Smooth muscle cell (in vitro differentiated cells): ENCODE measurements around the gene CTNND2. TPM values are rescaled to one million over a fixed set of nuclear protein-coding genes. Genes with fewer than 3 reads are reported as not detected.

Experiments used
- DNase-seq: peaks from one replicate; lab custom pipeline; 2025; ENCODE audit not compliant: unreplicated experiment; lab: John Stamatoyannopoulos, UW
- H2AFZ ChIP-seq: fragments of 200-600 bp; sonication (generic); 2 replicates; pipeline ENCODE4 v1.6.0; 2016; ENCODE audit warnings: antibody characterized with exemption, low read depth, mild to moderate bottlenecking
- H3F3A ChIP-seq: fragments of 200-600 bp; sonication (generic); 2 replicates; pipeline ENCODE4 v1.6.0; 2017; ENCODE audit warnings: antibody characterized with exemption, low read depth
- H3K27ac ChIP-seq: fragments of 200-600 bp; sonication (generic); 2 replicates; pipeline ENCODE4 v1.5.1; 2016; ENCODE audit warnings: low read depth, mild to moderate bottlenecking
- H3K27me3 ChIP-seq: fragments of 200-600 bp; sonication (generic); 2 replicates; pipeline ENCODE4 v1.6.1; 2016; ENCODE audit warnings: low read depth, mild to moderate bottlenecking
- H3K36me3 ChIP-seq: fragments of 200-600 bp; sonication (generic); 2 replicates; pipeline ENCODE4 v1.5.1; 2016; ENCODE audit warnings: low read depth
- H3K4me1 ChIP-seq: fragments of 200-600 bp; sonication (generic); 2 replicates; pipeline ENCODE4 v1.5.1; 2016; ENCODE audit warnings: low read depth
- H3K4me2 ChIP-seq: fragments of 200-600 bp; sonication (generic); 2 replicates; pipeline ENCODE4 v1.6.0; 2016; ENCODE audit warnings: mild to moderate bottlenecking
- H3K4me3 ChIP-seq: fragments of 200-600 bp; sonication (generic); 2 replicates; pipeline ENCODE4 v1.5.1; 2016; ENCODE audit warnings: mild to moderate bottlenecking
- H3K79me2 ChIP-seq: fragments of 200-600 bp; sonication (generic); 2 replicates; pipeline ENCODE4 v1.6.0; 2016; ENCODE audit warnings: low read depth, mild to moderate bottlenecking
- H3K9ac ChIP-seq: fragments of 200-600 bp; sonication (generic); 2 replicates; pipeline ENCODE4 v1.6.0; 2016; ENCODE audit warnings: low read depth
- H3K9me3 ChIP-seq: fragments of 200-600 bp; sonication (generic); replicated peaks from 2 replicates; pipeline ENCODE4 v1.5.1; 2016; ENCODE audit warnings: low read depth
- H4K20me1 ChIP-seq: fragments of 200-600 bp; sonication (generic); 2 replicates; pipeline ENCODE4 v1.6.0; 2016; ENCODE audit warnings: low read depth
- WGBS: methylation state at CpG from one replicate; pipeline ENCODE4 v1.1.7; 2016; ENCODE audit warnings: low lambda C conversion rate; 5-methylcytosine and 5-hydroxymethylcytosine counted together
- polyA plus RNA-seq: library from polyadenylated mRNA; unstranded; fragments of >200 nt; fragmentation: Nextera tagmentation; extraction: Ambion mirVana; gene quantifications from 2 replicates; pipeline ENCODE4 v1.2.1, GENCODE V29; 2016
- total RNA-seq: library from RNA; depleted of rRNA; stranded (reverse); fragments of >200 nt; gene quantifications from 2 replicates; pipeline ENCODE4 v1.2.3, GENCODE V29; 2014
- TF ChIP-seq, protein P1 (sequence below): fragments of 200-600 bp; sonication (generic); IDR thresholded peaks from 2 replicates; pipeline ENCODE4 v1.5.1; 2017; ENCODE audit warnings: borderline replicate concordance, mild to moderate bottlenecking, antibody characterized with exemption; ENCODE audit not compliant: insufficient read depth, poor library complexity, severe bottlenecking

The CTNND2 gene
- total and polyA plus RNA-seq, 2 experiments from 2014 or later, result 2.7 to 5.8 TPM

DNA sequence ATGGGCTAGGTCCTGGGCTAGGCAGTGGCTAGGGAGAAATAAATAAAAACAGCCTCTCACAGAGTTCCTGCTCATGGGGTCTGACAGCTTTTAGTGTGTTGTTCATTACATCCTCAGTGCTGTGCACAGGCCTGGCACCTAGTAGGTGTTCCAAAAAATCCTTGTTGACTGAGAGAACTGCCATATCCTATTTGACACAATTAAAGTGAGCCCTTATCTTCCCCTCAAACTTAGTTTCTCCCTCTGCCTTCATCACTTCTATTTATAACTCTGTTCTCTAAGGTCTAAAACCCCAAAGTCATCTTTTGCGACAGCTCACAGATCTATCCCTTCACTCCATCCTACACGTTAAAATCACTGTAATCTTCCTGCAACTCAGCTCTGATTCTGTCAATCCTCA, 594.1 kb downstream of the CTNND2 start:
- Histone ChIP-seq H3K27ac (no peak overlapping the region), H3K4me1 (no peaks in the 10 kb centered on the region), H3K27me3 (no peaks in the 10 kb centered on the region), H3K4me3 (no peak overlapping the region), H3K9me3 (no peaks in the 10 kb centered on the region), H3K4me2 (no peak overlapping the region), H3K79me2 (no peaks in the 10 kb centered on the region), H3F3A (no peaks in the 10 kb centered on the region), H3K9ac (no peak overlapping the region), H3K36me3 (no peaks in the 10 kb centered on the region), H2AFZ (no peak overlapping the region), H4K20me1 (no peaks in the 10 kb centered on the region)
- TF ChIP-seq, protein P1, sequence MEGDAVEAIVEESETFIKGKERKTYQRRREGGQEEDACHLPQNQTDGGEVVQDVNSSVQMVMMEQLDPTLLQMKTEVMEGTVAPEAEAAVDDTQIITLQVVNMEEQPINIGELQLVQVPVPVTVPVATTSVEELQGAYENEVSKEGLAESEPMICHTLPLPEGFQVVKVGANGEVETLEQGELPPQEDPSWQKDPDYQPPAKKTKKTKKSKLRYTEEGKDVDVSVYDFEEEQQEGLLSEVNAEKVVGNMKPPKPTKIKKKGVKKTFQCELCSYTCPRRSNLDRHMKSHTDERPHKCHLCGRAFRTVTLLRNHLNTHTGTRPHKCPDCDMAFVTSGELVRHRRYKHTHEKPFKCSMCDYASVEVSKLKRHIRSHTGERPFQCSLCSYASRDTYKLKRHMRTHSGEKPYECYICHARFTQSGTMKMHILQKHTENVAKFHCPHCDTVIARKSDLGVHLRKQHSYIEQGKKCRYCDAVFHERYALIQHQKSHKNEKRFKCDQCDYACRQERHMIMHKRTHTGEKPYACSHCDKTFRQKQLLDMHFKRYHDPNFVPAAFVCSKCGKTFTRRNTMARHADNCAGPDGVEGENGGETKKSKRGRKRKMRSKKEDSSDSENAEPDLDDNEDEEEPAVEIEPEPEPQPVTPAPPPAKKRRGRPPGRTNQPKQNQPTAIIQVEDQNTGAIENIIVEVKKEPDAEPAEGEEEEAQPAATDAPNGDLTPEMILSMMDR, result no peak
- 95% methylated on average over 2 of the region's 2 CpGs for WGBS
- no peak for DNase-seq

DNA sequence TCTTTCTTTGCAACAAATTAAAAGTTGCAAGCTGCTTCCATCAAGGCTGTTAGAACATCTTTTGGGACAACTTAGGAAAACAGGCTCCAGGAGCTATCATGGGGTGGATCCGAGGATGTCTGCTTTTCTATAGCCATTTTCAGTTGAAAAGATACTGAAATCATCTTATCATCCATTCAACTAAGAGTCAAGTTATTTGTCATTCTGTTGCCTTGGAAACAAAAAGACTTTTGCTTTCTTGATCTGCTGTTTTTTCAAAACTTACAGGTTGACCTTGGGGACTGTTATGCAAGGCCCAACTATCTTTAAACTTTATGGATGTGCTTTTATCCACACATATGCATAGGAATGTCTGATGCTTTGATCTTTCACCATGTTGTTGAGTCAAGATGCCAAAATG, 597.9 kb downstream of the CTNND2 start:
- Histone ChIP-seq H2AFZ (no peak overlapping the region), H3K4me2 (no peak overlapping the region), H3K79me2 (no peaks in the 10 kb centered on the region), H3F3A (no peaks in the 10 kb centered on the region), H4K20me1 (no peaks in the 10 kb centered on the region), H3K27ac (no peak overlapping the region), H3K9ac (no peak overlapping the region), H3K4me3 (no peak overlapping the region), H3K9me3 (no peaks in the 10 kb centered on the region), H3K4me1 (no peaks in the 10 kb centered on the region), H3K36me3 (no peaks in the 10 kb centered on the region), H3K27me3 (no peaks in the 10 kb centered on the region)
- 83% methylated on average over 1 of the region's 1 CpG for WGBS
- TF ChIP-seq, protein P1, result no peak
- DNase-seq, result no peak

DNA sequence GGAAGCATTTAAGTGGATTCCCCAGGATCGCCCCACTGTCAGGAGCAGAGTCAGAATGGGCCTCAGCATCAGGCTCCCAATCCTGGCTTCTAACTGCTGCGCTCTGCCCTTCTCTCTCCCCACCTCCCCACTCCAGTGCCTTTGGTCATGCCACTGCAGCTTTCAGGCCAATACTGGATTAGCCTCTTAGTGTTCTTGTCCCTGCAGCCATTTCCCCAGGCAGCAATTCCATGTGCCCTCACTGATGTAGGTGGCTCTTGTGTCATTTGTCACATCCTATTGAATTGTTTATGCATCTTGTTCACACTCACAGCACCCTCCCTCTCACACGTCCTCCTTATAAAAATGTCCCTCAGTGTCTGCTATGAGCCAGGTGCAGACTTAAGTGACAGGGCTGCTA, 599.0 kb downstream of the CTNND2 start:
- Histone ChIP-seq H3K79me2 (no peaks in the 10 kb centered on the region), H2AFZ (no peak overlapping the region), H3F3A (no peaks in the 10 kb centered on the region), H3K27me3 (no peaks in the 10 kb centered on the region), H3K4me2 (no peak overlapping the region), H3K4me1 (no peaks in the 10 kb centered on the region), H3K9ac (no peak overlapping the region), H3K36me3 (no peaks in the 10 kb centered on the region), H4K20me1 (no peaks in the 10 kb centered on the region), H3K27ac (no peak overlapping the region), H3K4me3 (no peak overlapping the region), H3K9me3 (no peaks in the 10 kb centered on the region)
- TF ChIP-seq, protein P1, result no peak
- 92% methylated on average over 3 of the region's 3 CpGs for WGBS
- no peak for DNase-seq

DNA sequence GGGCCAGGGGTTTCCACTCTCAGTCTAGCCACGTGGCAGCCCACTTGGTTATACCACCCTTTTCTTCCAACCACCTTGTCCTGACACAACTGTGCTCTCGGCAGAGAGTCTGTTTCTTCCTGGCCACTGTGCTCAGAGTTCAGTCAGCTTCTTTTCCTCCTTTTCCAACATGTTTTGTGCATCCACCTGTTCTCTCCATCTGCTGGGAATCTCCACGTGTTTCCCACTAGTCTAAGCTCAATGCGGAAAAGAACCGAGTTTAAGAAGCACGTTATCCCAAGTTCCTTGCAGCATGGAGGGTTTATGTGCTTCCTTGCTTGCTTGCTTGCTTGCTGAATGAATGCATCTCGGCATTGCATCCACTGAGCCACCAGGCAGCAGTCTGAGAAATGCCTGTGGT, 599.6 kb downstream of the CTNND2 start:
- Histone ChIP-seq H3K9me3 (no peaks in the 10 kb centered on the region), H4K20me1 (no peaks in the 10 kb centered on the region), H3K36me3 (no peaks in the 10 kb centered on the region), H3K79me2 (no peaks in the 10 kb centered on the region), H3K27ac (no peak overlapping the region), H3K4me1 (no peaks in the 10 kb centered on the region), H2AFZ (no peak overlapping the region), H3K9ac (no peak overlapping the region), H3K27me3 (no peaks in the 10 kb centered on the region), H3K4me3 (no peak overlapping the region), H3F3A (no peaks in the 10 kb centered on the region), H3K4me2 (no peak overlapping the region)
- WGBS, result 93% methylated on average over 7 of the region's 7 CpGs
- DNase-seq, result no peak
- TF ChIP-seq, protein P1, result no peak
